GM11168 (cell line): Measurements from ENCODE around the gene BANP.

Experiments used
- in situ Hi-C: fragments of 300-500 bp; cut with MboI; formaldehyde crosslinking; loops from one replicate; pipeline ENCODE4 v1.12.0; 2022; ENCODE audit warnings: low sequenced_read_pairs; ENCODE audit not compliant: unreplicated experiment

BANP gene

DNA sequence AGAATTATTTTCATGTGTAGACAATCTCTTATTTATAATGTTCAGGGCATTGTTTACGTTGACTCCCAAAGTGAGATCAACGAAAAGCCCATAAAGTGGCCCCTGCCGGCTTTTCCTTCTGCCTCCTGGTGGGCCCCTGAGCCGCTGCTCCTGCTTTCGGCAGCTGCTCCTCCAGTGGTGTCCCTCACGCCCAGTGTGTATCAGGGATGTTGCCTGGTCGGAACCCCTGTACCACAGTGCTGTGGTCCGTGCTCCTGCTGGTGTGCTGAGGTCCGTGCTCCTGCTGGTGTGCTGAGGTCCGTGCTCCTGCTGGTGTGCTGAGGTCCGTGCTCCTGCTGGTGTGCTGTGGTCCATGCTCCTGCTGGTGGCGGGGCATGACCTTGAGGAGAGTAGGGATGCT is 107.6 kb downstream of the BANP start:
- in situ Hi-C loops = no loop called here

DNA sequence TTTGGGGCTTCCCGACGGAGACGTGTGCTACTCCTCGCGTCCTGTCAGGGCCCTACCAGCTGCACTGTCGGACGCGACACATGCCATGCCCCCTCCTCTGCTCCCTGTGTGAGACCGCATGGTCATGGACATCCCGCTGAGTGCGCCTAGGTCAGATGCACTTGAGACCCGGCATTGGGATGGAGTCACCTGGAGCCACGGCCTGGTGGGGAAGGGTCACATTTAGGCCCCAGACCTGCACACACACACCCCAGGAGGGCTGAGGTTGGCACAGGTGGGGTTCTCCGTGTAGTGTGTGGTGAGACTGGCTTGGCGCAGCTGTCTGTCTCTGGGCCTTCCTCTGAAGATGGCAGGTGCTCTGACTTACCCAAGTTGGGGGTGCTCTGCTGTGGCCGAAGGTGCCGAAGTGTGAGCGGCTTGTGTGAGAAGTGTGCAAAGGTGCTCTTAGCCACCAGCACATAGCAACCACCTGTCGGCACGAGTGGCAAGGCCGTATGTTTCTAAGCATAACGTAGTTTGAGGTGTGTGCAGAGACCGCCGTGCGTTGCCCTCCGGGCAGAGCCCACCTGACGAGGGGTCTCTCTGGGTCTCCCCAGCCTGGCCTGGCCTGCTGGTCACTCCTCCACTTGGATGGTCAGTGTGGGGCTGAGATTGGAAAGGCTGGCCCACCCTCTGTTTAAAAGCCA is 108.6 kb downstream of the BANP start:
- in situ Hi-C loops = no loop called here

DNA sequence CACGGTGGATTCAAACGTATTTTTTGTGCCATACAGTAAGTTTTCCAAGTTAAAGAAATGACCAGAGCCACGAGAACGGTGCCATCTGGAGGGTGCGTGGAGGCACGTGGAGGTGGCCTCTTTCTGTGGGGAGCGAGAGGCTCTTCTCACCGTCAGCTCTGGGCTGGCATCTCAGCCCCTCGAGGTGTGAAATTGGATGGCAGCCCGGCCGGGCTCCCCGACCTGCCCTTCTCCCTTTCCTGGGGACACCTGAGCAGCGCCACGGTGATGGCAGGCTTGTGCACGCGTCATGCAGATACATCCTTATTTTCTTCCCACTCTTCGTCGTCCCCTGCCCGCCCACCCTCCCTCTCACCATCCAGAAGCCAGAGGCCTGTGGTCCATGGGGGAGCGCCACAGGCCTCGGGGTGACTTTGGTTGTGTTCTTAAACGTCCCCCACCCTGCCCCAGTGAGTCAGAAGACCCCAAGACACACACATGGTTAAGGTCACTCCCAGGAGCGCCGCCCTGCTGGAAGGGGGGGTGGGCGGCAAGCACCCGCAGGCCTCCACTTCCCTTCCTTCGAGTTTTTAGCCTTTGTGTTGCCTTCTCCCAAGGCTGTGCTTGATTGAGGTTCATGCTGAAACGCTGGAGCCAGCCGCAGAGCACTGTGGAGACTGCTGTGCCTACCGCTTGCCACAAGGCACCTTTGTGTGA is 109.4 kb downstream of the BANP start:
- in situ Hi-C loops = no loop called here

DNA sequence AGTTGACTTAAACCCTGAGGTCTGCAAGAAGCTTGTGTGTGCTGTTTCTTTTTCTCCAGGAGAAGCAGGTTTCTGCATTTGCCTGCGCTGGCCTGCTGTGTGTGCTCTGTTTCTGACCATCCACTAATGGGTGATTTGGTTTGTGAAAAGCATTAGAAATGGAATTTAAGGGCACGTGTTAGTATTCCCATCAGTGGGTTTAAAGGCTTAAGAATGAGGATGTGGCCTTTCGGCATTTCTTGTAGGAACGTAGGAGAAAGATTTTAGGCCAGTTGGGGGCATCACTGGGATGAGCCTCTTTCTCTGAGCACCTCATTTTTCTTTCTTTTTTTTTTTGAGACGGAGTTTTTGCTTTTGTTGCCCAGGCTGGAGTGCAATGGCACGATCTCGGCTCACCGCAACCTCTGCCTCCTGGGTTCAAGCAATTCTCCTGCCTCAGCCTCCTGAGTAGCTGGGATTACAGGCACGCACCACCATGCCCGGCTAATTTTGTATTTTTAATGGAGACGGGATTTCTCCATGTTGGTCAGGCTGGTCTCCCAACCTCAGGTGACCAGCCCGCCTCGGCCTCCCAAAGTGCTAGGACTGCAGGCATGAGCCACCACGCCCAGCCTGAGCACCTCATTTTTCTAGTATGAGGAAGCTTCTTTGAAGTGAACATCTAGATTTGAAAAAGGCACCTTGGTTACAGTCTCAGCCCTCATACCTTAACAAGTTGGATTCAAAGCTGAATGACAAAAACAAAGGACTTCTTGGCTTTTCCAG is 110.3 kb downstream of the BANP start:
- in situ Hi-C loops = no loop called here

DNA sequence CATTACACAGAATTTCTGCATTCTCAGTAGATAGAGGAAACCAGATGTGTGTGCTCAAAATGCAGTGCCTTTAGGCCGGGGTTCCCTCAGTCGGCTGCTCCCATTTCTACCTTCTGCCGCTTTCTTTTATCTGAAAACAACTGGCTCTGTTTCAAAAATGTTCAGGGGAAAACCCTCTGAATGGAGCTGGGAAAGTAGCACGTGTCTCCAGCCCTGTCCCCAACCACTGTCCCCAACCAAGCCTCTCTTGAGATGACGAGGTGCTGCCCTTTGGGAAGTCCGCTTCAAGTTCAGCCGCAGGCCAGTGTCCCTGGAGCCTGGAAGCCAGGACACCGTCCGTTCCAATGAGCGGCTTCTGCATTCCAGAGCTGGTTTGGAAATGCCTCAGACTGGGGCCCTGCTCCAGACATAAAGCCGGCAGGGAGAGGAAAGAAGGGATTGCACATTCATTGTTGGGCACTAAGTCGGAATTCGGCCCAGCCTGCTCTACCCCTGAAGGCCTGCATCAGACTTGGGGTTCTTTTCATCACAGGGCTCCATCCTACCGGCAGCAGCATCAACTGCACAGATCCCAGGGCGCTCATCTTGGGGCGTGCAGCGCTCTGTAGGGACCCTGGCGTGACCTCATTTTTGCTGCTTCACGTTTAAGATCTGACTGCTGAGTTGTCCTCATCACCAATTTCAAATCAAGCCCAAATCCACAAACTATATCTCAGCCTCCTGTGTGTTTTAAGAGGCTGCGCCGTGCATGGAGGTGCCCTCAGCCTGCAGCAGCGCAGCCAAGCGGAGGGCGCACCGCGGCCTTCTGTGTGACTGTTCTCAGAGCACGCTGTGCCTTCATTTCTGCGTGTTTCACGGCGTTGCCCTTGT is 111.3 kb downstream of the BANP start:
- in situ Hi-C loops = no loop called here

DNA sequence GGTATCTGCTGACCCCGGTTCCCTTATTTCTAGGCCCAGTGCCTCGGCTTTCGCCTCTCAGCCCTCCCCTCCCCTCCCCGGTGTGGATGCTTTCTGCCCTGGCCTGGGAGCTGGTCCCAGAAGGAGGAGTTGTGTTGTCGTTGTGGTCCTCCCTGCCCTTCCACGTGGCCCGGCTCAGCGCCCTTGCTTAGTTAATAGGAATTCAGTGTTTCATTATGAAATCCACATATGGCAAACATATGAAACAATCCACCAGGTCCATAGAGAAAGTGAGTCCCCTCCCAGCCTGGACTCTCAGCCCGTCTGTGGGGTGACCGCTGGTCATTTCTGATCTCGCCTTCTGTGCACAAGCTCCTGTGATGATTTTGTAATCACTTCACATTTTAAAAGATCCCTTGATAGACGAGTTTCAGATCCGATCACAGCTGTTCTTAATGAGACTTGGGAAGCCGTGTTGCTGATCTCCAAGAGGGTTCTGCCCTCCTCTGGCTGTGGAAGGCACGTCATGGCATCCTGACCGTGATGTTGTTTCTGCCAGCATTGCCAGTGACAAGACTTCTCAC is 112.1 kb downstream of the BANP start:
- in situ Hi-C loops = no loop called here

DNA sequence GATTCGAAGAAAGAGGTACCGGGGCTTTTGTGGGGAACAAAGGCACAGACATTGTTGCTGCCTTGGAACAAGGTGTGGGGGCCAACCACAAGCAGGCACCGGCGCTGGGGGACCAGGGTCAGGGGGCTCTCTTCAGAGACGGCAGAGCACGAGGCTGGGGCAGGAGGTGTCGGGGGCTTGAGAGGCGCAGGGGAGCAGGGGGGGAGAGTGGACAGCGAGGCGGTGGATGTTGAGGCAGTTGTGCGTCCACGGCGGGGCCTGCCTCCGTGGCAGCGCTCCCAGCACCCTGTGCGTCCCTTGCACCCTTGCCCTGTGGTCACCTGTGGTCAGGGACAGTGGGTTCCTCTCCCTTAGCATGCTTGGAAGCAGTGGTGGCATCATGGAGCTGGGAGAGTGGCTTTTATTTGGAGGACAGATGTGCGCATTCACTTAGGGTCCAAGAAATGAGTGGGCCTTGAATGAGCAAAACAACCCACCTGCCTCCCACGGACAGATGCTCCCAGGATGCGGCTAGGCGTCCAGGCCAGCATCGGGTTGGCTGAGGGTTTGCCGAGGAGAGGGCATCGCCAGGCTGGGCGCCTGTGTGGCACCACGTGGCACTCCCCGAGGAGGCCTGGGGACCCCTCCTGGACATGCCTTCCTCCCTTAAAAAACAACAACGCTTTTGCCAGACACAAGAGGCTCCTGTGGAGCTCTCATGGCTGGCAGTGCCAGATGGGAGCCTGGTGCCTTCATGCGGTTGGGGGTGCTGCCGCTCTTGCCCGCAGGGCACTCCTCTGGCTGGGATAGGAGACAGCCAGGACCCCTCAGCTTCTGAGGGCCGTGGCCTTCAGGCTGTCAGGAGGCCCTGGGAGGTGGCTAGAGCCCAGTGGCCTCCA is 113.0 kb downstream of the BANP start:
- in situ Hi-C loops = no loop called here

DNA sequence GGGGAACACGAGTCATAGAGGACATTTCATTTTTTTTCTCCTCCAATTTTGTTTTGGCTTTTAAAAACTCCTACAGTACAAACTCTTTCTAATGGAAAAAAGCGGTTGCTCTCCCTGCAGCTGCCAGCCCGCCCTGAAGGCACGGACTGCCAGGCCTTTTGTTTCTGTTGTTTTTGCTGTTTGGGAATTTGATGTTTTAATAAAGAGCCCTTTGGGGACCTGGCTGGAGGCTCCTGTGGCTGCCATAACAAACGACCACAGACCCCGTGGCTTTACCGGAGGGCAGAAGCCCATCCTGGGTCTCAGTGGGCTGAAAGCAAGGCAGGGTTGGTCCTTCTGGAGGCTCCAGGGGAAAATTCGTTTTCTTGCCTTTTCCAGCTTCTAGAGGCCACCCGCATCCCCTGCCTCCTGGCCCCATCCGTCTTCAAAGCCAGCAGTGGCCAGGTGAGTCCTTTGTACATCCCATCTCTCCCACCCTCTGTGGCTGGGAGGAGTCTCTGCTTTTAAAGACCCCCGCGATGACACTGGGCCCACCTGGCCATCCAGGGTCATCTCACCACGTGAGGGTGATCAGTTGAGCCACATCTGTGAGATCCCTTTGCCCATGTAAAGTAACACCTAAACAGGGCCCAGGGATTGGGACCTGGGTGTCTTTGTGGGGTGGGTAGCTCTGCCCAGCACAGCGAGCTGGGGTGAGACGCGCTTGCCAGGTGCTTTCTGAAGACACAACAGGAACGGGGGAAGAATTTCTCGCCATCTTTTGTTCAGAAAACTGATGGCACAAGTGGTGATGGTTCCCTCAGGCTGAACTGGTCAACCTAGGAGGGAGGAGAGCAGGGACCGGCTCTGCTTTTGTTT is 113.9 kb downstream of the BANP start:
- in situ Hi-C loops = no loop called here

DNA sequence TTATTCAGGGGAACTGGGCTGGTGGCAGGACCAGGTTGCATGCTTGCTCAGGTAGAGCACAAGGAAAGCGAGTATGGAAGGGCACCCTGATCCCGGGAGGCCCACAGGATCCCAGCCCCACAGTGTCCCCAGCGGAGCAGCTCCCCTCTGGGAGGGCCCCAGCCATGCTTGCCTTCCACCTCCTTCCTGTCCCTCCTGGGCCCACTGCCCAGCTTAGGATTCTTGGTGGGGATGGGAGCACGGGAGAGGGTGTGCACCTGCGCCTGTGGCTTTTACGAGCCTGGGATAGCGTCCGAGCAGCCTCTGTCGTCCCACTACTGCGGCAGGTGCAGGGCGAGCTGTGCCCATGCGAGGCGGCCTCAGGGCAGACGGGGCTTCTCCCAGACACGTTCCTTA is 114.5 kb downstream of the BANP start:
- in situ Hi-C loops = no loop called here

DNA sequence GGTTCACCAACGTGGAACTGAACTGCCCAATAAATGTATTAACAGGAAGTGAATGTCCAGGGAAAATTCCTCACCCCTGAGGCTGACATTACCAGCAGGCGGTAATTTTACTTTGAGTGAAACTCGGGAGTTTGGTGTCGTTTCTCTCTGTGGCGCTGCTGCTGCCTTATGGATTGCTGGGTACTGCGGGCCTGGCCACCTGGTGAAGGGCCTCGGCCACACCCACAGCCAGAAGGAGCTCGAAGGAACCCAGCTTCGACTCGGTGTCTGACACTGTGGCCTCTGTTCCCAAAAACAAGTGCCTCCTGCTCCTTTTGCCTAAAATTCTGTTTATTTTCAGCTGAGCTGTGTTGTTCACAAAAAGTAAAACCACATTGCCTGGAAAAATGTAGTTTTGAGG is 115.0 kb downstream of the BANP start:
- in situ Hi-C loops = no loop called here

DNA sequence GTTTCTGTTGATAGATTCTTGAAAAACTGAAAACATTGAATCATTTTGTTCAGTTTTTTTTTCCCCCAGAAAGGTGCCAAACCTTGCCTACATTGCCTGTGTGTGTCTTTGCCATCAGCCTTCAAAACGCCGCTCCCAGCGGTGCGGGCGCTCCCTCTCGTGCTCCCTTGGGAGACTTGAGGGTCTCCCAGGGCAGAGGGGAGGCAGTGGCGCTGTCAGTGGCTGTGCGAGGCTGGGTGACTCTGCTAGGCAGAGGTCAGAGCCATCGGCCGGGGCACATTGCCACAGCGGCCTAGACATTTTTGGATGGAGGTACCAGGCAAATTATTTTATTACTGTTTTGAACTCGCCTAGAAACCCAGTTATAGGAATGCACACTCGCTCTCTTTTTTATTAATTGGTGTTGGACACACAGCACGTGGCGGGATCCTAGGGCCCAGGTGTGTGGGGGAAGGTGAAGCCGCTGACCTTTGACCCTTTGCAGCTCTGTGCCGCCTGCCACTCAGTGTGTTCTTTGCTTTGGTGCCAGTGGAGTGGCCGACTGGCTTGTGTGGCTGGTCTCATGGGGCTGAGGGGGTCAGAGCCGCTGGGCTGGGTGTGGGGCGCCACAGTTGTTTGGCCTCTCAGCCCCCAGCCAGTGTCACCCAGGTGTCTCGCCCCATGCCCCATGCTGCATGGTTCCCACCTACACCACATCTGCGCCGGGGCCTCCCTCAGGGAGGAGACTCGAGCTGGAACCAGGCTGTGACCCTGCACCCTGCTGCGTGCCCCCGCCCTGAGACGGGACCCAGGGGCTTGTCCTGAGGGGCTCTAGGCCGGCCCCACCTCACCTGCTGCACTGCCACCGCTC is 115.7 kb downstream of the BANP start:
- in situ Hi-C loops = no loop called here

DNA sequence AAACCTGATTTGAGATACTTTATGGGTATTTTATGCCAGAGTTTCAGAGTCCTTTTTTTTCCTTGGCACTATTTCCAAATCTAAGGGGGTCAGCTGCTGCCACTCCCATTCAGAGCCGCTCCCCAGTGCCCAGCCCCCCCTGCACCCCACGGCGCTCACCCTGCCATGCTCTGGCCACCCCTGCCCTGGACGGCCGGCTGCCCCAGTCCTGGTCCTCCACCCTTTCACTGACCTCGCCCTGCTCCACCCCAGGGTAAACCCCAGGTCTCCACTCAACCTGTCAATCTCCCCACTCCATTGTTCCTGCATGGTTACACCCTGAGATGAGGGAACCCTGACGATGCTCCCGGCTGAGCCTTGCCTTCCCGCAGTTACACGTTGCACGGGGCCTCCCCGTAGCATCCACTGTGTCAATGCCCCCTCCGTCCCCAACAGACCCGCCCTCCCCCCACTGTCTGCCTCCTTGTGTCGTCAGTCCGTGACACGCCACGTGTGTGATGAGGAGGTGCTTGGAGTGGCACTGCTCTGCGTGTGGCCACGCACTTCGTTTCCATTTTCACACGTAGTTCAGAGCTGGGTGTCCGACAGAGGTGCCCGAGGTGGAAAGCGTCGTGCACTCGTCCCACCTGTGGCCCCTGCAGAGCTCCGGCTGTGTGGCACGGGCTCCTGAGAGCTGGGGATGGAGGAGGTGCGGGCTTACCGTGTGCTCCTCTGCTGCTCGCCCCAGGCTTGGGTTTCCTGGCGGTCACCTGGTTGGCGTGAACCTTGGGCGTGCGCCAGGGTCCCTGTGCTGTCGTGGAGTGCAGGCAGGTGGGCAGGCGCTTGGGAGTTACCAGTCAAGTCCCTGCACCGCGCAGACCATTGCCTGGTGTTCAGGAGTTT is 116.5 kb downstream of the BANP start:
- in situ Hi-C loops = no loop called here

DNA sequence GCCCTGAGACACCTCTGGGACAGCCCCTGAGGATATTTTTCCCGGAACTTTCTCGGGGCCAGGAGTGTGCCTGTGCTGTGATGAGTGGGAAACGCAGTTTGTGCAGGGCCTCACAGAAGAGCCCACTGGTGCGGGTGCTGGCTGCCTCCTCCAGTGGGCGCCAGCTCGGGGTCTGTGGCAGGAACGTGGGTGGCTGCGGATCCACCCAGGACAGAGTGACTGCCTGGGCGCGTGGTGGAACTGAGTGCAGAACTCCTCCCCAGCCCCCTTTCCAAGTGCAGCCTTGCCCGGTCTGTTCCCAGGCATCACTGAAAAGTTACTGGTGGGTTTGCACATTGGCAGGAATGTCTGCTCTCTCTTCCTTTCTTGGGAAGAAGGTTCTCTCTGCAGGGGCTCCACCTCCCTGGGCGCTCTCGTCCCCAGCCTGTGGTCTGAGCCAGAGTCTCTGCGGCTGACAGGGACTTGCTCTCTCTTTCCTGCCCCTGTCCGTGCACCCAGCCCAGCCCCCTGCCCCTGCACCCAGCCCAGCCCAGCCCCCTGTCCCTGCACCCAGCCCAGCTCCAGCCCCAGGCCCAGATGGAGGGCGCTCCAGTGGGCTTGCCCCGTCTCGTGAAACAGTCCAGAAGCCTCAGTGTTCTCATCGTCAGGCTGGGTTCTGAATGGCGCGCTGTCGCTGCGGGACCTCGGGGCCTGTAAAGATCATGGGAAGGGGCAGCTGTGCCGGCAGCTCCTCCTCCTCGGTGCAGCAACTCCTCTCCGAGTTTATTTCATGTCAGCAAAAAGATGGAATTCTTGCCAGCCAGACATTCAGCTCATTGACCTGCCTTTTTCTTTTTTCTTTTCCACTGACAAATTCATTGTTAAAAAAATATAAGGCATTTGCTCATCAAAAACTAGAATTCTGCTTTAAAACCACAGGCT is 117.5 kb downstream of the BANP start:
- in situ Hi-C loops = no loop called here

DNA sequence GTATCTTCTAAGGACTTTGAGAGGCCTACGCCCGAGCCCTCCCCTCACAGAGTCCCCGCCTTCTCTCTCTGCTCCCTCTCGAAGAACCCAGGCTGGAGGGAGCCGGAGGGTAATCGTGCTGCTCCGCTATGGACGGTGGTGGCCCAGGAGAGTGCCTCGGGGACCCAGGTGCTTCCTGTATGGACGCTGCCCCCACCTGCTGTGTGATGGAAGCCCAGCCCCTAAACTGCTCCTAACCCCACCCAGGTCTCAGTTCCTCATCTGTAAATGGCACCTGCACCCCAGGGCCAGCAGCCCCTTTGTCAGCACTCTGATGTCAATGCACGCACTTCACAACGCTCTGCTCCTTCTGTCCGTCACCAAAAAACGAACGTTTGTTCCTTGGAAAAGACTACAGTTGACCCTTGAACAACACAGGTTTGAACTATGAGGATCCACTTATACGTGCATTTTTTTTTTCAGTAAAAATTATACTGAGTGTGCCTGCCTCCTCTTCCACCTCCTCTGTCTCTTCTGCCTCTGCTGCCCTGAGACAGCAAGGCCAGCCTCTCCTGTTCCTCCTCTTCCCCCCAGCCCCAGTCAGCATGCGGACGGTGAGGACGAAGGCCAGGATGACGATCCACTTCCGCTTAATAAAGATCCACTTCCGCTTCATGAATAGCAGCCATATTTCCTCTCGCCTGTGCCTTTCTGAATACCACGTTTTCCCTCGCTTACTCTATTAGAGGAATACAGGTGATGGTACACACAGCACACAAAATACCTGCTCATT is 118.3 kb downstream of the BANP start:
- in situ Hi-C loops = no loop called here

DNA sequence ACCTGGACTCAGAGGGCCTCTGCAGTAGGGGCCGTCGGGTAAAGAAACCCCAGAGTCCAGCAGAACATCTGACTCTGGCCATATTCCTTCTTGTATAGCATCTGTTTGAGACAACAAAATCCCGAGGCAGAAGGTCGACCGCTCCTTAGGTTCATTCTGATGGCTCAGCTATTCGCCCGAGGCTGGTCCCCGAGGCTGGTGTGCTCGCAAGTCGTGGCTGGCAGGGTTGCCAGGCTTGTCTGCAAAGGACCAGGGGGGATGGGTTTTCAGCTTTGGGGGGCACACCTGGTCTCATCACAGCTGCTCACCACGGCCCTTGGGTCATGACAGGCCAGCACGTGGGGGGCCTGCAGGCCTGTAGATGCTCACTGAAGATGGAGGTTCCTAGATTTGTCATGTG is 119.1 kb downstream of the BANP start:
- in situ Hi-C loops = no loop called here
